Endothelial cell of umbilical vein (primary cell): ENCODE results near the gene ADAMTS12. TPM values are rescaled to one million over a fixed set of nuclear protein-coding genes. Genes with fewer than 3 reads are reported as not detected.

Source experiments
- BruUV-seq: library from RNA; stranded (reverse); fragments of 400-500 nt; replicated peaks from 2 replicates; lab custom pipeline; 2021; lab: Mats Ljungman, UMichigan
- CTCF ChIA-PET: fragments of 300-600, 350-600 bp; sonication (Branson Sonifier 250); formaldehyde crosslinking; loops from one replicate; lab custom pipeline; 2021; ENCODE audit warnings: antibody characterized with exemption, inconsistent platforms; lab: Charles Lee
- POLR2A ChIA-PET: fragments of 300-600, 350-600 bp; sonication (Branson Sonifier 250); formaldehyde crosslinking; loops from one replicate; lab custom pipeline; 2021; ENCODE audit warnings: antibody characterized with exemption, inconsistent platforms; lab: Charles Lee
- DNase-seq: peaks from one replicate; pipeline ENCODE4 v3.0.0-alpha.2; 2011; ENCODE audit warnings: low read depth, low spot score
- FAIRE-seq: peaks from 2 replicates; lab custom pipeline; 2011; peaks lifted over from hg19 to GRCh38; lab: Jason Lieb, UNC
- H2AFZ ChIP-seq: 2 replicates; pipeline ENCODE4 v1.6.0; 2012; ENCODE audit warnings: low read depth, low read length, control low read depth, inconsistent platforms
- H3K27ac ChIP-seq: 2 replicates; pipeline ENCODE4 v1.5.1; 2011; ENCODE audit warnings: low read depth, mild to moderate bottlenecking, control low read depth, low read length, moderate library complexity; ENCODE audit not compliant: insufficient read depth
- H3K27me3 ChIP-seq, 2 experiments: 2 replicates each; pipeline versions ENCODE4 v1.6.0 to v1.6.1; 2011; ENCODE audit warnings: low read length in 2 of 2, mixed read lengths in 1 of 2; ENCODE audit not compliant: control insufficient read depth in 2 of 2, insufficient read depth in 2 of 2
- H3K36me3 ChIP-seq, 2 experiments: 2 replicates in 1 of 2; 3 replicates in 1 of 2; pipeline ENCODE4 v1.5.1; 2011; ENCODE audit warnings: low read length in 2 of 2, mild to moderate bottlenecking in 1 of 2, moderate library complexity in 1 of 2; ENCODE audit not compliant: control insufficient read depth in 2 of 2, insufficient read depth in 2 of 2; ENCODE audit errors: extremely low read depth in 1 of 2
- H3K4me1 ChIP-seq: 3 replicates; pipeline ENCODE4 v1.5.1; 2011; ENCODE audit warnings: mild to moderate bottlenecking, low read length; ENCODE audit not compliant: control insufficient read depth, insufficient read depth; ENCODE audit errors: extremely low read depth
- H3K4me2 ChIP-seq: 2 replicates; pipeline ENCODE4 v1.6.1; 2011; ENCODE audit warnings: low read length, control low read depth, mixed read lengths; ENCODE audit not compliant: insufficient read depth
- H3K4me3 ChIP-seq, 3 experiments: fragments of 200-600 bp in 1 of 3; sonication (generic), shearing (Covaris generic) in 1 of 3; replicated peaks in 1 of 3; 2 replicates each; pipeline ENCODE4 v1.5.1; 2011 to 2016; ENCODE audit warnings: control low read depth in 3 of 3, low read length in 3 of 3, mild to moderate bottlenecking in 2 of 3, inconsistent platforms in 1 of 3, low read depth in 1 of 3, moderate library complexity in 1 of 3; ENCODE audit not compliant: insufficient read depth in 1 of 3
- H3K79me2 ChIP-seq: 2 replicates; pipeline ENCODE4 v1.6.0; 2012; ENCODE audit warnings: low read length, inconsistent platforms; ENCODE audit not compliant: control insufficient read depth, insufficient read depth
- H3K9ac ChIP-seq: replicated peaks from 2 replicates; pipeline ENCODE3; 2011; ENCODE audit warnings: low read length, control low read depth; ENCODE audit not compliant: insufficient read depth; ENCODE audit errors: extremely low read depth
- H3K9me1 ChIP-seq: replicated peaks from 3 replicates; pipeline ENCODE4 v1.6.0; 2011; ENCODE audit warnings: mild to moderate bottlenecking, low read length; ENCODE audit not compliant: control insufficient read depth, insufficient read depth; ENCODE audit errors: extremely low read depth
- H3K9me3 ChIP-seq: replicated peaks from 2 replicates; pipeline ENCODE4 v1.5.1; 2012; ENCODE audit warnings: low read length, inconsistent platforms; ENCODE audit not compliant: control insufficient read depth, insufficient read depth
- H4K20me1 ChIP-seq: replicated peaks from 2 replicates; pipeline ENCODE3; 2011; ENCODE audit warnings: mild to moderate bottlenecking, low read length; ENCODE audit not compliant: control insufficient read depth, insufficient read depth; ENCODE audit errors: extremely low read depth
- EZH2 ChIP-seq: IDR thresholded peaks from 2 replicates; pipeline ENCODE4 v1.6.1; 2012; ENCODE audit warnings: borderline replicate concordance, low read depth, mild to moderate bottlenecking, moderate library complexity, low read length, inconsistent platforms; ENCODE audit not compliant: severe bottlenecking
- FOS ChIP-seq: IDR thresholded peaks from 2 replicates; pipeline ENCODE4 v1.6.1; 2011; ENCODE audit warnings: mild to moderate bottlenecking, low read length, moderate library complexity, borderline replicate concordance; ENCODE audit not compliant: insufficient read depth
- GATA2 ChIP-seq: IDR thresholded peaks from 2 replicates; pipeline ENCODE4 v1.7.0; 2011; ENCODE audit warnings: low read depth, mild to moderate bottlenecking, moderate library complexity, mixed read lengths, low read length; ENCODE audit not compliant: insufficient read length, insufficient read depth
- JUN ChIP-seq: IDR thresholded peaks from 2 replicates; pipeline ENCODE4 v1.6.1; 2011; ENCODE audit warnings: borderline replicate concordance, low read depth; ENCODE audit not compliant: insufficient read length, insufficient read depth
- MYC ChIP-seq: IDR thresholded peaks from one replicate; pipeline ENCODE4 v1.6.1; 2011; ENCODE audit warnings: mild to moderate bottlenecking, low read depth, low read length
- POLR2A ChIP-seq: IDR thresholded peaks from 2 replicates; pipeline ENCODE4 v1.6.1; 2012; ENCODE audit warnings: low read depth, mild to moderate bottlenecking, control low read depth, low read length
- POLR2AphosphoS5 ChIP-seq: IDR thresholded peaks from 2 replicates; pipeline ENCODE4 v1.6.1; 2012; ENCODE audit warnings: low read depth, mild to moderate bottlenecking, control low read depth, low read length, moderate library complexity; ENCODE audit not compliant: insufficient read depth
- dilution Hi-C: fragments of 300-500 bp; cut with MboI; formaldehyde crosslinking; loops from one replicate; pipeline ENCODE4 v1.15.0; 2019; ENCODE audit warnings: low sequenced_read_pairs; ENCODE audit not compliant: extremely low pct_ligation_motif_present
- intact Hi-C: fragments of 100-400 bp; cut with micrococcal nuclease; formaldehyde crosslinking; loops from one replicate; pipeline ENCODE4 v1.10.0; 2022
- polyA plus RNA-seq, 4 experiments: library from polyadenylated mRNA; depleted of rRNA in 3 of 4; stranded (reverse) in 3 of 4; unstranded in 1 of 4; fragments of >200 nt; gene quantifications; 2 replicates each; pipeline versions ENCODE4 v1.2.1 to v1.2.3, GENCODE V29; 2011 to 2012; ENCODE audit warnings: missing spikeins in 1 of 4
- total RNA-seq: library from RNA; stranded (reverse); gene quantifications from 2 replicates; pipeline ENCODE4 v1.2.3, GENCODE V29; 2021
- TF ChIP-seq, protein P1 (sequence below), 2 donors: IDR thresholded peaks; 1 replicate in 1 of 2; 2 replicates in 1 of 2; pipeline ENCODE4 v1.5.1; 2011; ENCODE audit warnings: low read length in 2 of 2, mild to moderate bottlenecking in 2 of 2, moderate library complexity in 2 of 2, control low read depth in 1 of 2, inconsistent platforms in 1 of 2, low read depth in 1 of 2; ENCODE audit not compliant: insufficient read depth in 1 of 2; ENCODE audit errors: extremely low read depth in 1 of 2
- TF ChIP-seq, protein P2 (sequence below): IDR thresholded peaks from 2 replicates; pipeline ENCODE4 v1.6.1; 2011; ENCODE audit not compliant: insufficient read depth, insufficient read length

The ADAMTS12 gene
- total and polyA plus RNA-seq, 2 donors (not counting 3 experiments of a cell fraction or from before 2014, with no cell fraction given), result 0.88 TPM; not detected in 1

DNA sequence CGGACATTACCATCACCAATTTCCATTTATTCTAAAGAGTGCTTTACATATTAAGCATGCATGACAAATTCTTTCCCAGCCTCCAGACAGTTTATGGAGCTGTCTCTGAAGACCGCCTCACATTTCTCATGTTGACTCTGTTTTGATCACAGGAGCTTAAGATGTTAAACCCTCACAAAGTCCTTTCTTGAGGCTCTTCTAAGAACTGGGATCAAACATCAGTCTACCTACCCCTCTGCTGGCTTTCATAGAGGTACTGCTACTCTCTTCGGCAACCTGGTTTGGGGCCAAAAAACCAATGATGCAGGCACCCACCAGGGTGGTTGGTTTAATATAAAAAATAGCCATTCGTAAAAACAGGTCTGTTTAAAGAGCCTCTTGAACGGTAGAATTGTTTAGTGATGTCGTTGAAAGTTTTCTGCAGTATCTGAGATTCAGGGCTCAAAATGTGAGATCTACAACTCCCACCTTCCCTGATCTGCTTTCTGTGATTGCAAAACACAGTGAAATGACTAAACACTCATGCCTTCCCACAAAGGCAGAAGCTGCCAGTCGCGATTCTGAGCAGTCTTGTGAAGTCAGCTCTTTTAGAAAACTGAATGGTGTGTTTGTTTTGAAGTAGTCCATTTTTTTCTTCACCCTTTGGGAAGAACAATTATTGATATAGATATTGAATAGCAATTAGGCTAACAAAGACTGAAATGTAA, 47.9 kb upstream of the ADAMTS12 start:
- DNase-seq (no peak), FAIRE-seq (no peak)
- Histone ChIP-seq H3K79me2 (no peaks in the 10 kb centered on the region), H3K4me3 (no peak overlapping the region), H4K20me1 (no peaks in the 10 kb centered on the region), H3K4me2 (no peak overlapping the region), H2AFZ (no peak overlapping the region), H3K27me3 (peaks cover 42 to 49% of the 10 kb centered on the region in 2 experiments), H3K9me1 (no peaks in the 10 kb centered on the region), H3K9me3 (no peaks in the 10 kb centered on the region), H3K9ac (no peak overlapping the region), H3K27ac (no peak overlapping the region), H3K36me3 (no peaks in the 10 kb centered on the region), H3K4me1 (peaks cover 5% of the 10 kb centered on the region)
- ChIA-PET POLR2A (no interaction called here), CTCF (interaction anchor here (0.6 to 2.5 kb wide), 3 partner anchors 56 to 504 kb away, joined by 3 to 10 read pairs (median 5); no protein-coding TSS in a partner anchor)
- BruUV-seq, result no TSS peak
- intact Hi-C loops, result no loop called here
- no peak for TF ChIP-seq EZH2
- TF ChIP-seq, protein P1, sequence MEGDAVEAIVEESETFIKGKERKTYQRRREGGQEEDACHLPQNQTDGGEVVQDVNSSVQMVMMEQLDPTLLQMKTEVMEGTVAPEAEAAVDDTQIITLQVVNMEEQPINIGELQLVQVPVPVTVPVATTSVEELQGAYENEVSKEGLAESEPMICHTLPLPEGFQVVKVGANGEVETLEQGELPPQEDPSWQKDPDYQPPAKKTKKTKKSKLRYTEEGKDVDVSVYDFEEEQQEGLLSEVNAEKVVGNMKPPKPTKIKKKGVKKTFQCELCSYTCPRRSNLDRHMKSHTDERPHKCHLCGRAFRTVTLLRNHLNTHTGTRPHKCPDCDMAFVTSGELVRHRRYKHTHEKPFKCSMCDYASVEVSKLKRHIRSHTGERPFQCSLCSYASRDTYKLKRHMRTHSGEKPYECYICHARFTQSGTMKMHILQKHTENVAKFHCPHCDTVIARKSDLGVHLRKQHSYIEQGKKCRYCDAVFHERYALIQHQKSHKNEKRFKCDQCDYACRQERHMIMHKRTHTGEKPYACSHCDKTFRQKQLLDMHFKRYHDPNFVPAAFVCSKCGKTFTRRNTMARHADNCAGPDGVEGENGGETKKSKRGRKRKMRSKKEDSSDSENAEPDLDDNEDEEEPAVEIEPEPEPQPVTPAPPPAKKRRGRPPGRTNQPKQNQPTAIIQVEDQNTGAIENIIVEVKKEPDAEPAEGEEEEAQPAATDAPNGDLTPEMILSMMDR (IDR thresholded peaks at IDR 0.05; ENCODE audit: extremely low read depth in 1 of 2, insufficient read depth in 1 of 2, low read depth in 1 of 2, low read length in 2 of 2), result no peak
- no peak for TF ChIP-seq POLR2A
- TF ChIP-seq FOS, result no peak
- no peak for TF ChIP-seq POLR2AphosphoS5
- TF ChIP-seq GATA2, result no peak
- TF ChIP-seq, protein P2, sequence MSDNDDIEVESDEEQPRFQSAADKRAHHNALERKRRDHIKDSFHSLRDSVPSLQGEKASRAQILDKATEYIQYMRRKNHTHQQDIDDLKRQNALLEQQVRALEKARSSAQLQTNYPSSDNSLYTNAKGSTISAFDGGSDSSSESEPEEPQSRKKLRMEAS, result no peak
- no peak for TF ChIP-seq JUN
- TF ChIP-seq MYC, result no peak
- dilution Hi-C loops, result no loop called here
